Activated CD4-positive, alpha-beta T cell treated with anti-CD3 and anti-CD28 coated beads, Interleukin-2, amount 50 U/mL, for 4 hours (primary cell): ENCODE results near the gene KRT20.
"Not testable (repeated sequence)": the region's sequence is repeated elsewhere in the genome, so short reads cannot be mapped to it uniquely, and the experiment has no call there.

Experiments used
- DNase-seq, 2 experiments: peaks; one replicate each; pipeline ENCODE4 v3.0.0-alpha.2; 2020

KRT20 gene

GRCh38 chr17:40884708-40885512 lies at the start of gene KRT20:
KRT20 (minus strand) TSS chr17:40885242; CDS start chr17:40885185, 57 bp downstream.
- DNase-seq, result no peak

- DNase-seq, result no peak
These were observed 47.6 kb upstream of the KRT20 start for GRCh38 chr17:40932608-40933007.

- DNase-seq, result no peak
These were observed 46.3 kb upstream of the KRT20 start for GRCh38 chr17:40931311-40931710.

- no peak for DNase-seq
These were observed 41.3 kb upstream of the KRT20 start for GRCh38 chr17:40926341-40926740.

GRCh38 chr17:40922239-40922638 lies 37.2 kb upstream of the KRT20 start:
- no peak for DNase-seq

- no peak for DNase-seq
These were observed 36.0 kb upstream of the KRT20 start for GRCh38 chr17:40921026-40921425.

- not testable (repeated sequence) for DNase-seq
These were observed 32.1 kb upstream of the KRT20 start for GRCh38 chr17:40917116-40917515.

GRCh38 chr17:40916366-40916765 lies 31.3 kb upstream of the KRT20 start:
- no peak for DNase-seq

GRCh38 chr17:40915721-40916256 lies 30.7 kb upstream of the KRT20 start:
- no peak for DNase-seq

- no peak for DNase-seq
These were observed 30.2 kb upstream of the KRT20 start for GRCh38 chr17:40915199-40915661.

- no peak for DNase-seq
These were observed 29.2 kb upstream of the KRT20 start for GRCh38 chr17:40914075-40914855.

GRCh38 chr17:40912486-40913210 lies 27.6 kb upstream of the KRT20 start:
- no peak for DNase-seq

GRCh38 chr17:40910441-40910841 lies 25.4 kb upstream of the KRT20 start:
- no peak for DNase-seq

- DNase-seq, result no peak
These were observed 24.7 kb upstream of the KRT20 start for GRCh38 chr17:40909755-40910154.

- peak; percentile 57 to 58 for DNase-seq
These were observed 24.3 kb upstream of the KRT20 start for GRCh38 chr17:40909351-40909750.

GRCh38 chr17:40906613-40907012 lies 21.6 kb upstream of the KRT20 start:
- no peak for DNase-seq

- DNase-seq, result no peak
These were observed 20.3 kb upstream of the KRT20 start for GRCh38 chr17:40905370-40905769.

- no peak for DNase-seq
These were observed 18.2 kb upstream of the KRT20 start for GRCh38 chr17:40903129-40903847.

GRCh38 chr17:40902498-40902897 lies 17.5 kb upstream of the KRT20 start:
- DNase-seq, result no peak

GRCh38 chr17:40901981-40902474 lies 17.0 kb upstream of the KRT20 start:
- no peak for DNase-seq

GRCh38 chr17:40900809-40901356 lies 15.8 kb upstream of the KRT20 start:
- DNase-seq, result no peak
